ENCODE measurements around the gene PDCD11.
"Not testable (repeated sequence)": the region's sequence is repeated elsewhere in the genome, so short reads cannot be mapped to it uniquely, and the experiment has no call there.

PDCD11 gene, protein sequence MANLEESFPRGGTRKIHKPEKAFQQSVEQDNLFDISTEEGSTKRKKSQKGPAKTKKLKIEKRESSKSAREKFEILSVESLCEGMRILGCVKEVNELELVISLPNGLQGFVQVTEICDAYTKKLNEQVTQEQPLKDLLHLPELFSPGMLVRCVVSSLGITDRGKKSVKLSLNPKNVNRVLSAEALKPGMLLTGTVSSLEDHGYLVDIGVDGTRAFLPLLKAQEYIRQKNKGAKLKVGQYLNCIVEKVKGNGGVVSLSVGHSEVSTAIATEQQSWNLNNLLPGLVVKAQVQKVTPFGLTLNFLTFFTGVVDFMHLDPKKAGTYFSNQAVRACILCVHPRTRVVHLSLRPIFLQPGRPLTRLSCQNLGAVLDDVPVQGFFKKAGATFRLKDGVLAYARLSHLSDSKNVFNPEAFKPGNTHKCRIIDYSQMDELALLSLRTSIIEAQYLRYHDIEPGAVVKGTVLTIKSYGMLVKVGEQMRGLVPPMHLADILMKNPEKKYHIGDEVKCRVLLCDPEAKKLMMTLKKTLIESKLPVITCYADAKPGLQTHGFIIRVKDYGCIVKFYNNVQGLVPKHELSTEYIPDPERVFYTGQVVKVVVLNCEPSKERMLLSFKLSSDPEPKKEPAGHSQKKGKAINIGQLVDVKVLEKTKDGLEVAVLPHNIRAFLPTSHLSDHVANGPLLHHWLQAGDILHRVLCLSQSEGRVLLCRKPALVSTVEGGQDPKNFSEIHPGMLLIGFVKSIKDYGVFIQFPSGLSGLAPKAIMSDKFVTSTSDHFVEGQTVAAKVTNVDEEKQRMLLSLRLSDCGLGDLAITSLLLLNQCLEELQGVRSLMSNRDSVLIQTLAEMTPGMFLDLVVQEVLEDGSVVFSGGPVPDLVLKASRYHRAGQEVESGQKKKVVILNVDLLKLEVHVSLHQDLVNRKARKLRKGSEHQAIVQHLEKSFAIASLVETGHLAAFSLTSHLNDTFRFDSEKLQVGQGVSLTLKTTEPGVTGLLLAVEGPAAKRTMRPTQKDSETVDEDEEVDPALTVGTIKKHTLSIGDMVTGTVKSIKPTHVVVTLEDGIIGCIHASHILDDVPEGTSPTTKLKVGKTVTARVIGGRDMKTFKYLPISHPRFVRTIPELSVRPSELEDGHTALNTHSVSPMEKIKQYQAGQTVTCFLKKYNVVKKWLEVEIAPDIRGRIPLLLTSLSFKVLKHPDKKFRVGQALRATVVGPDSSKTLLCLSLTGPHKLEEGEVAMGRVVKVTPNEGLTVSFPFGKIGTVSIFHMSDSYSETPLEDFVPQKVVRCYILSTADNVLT (N-terminal part only)

DNA sequence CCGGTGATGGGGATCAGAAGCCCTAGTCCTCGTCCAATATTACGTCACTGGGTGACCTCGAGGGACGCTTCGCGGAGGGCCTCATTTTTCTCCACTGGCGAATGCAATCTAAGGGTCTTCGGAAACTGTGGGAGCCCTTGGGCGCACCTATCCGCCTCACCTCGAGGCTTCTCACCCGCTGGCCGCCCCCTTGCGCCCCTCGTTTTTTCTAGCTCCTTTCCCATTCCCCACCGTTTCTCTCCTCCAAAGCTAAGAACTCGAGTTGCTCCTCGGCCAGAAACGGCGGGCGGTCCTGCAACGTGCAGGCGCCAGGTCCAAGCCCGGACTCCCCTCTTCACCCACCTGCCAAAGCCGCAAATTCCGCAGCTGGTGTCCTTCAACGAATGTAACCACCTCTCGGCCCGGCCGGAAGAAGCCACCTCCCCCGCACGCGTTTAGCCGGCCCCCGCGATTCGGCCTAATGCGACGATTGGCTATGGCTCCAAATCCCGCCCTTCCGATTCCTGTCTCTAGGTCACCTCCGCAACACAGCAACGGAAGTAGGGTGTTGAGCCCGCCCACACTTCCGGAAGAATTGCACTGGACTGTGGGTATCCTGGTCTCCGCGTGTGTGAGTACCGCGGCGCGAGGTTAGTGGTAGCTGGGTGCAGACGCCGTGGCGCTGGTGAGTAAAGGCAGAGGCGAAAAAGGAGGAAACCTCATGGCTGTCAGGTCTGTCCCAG is at the start of gene PDCD11, which contains the start of gene ATP5MK:
TSS of gene PDCD11 (plus strand) at position 560 of the 722 bp plus-strand sequence. CDS start 1,801 bp downstream, outside the sequence.
TSS of gene ATP5MK (minus strand) at position 409 of the 722 bp plus-strand sequence. CDS start 4,018 bp downstream, outside the sequence.
- TF ChIP-seq, protein P1, sequence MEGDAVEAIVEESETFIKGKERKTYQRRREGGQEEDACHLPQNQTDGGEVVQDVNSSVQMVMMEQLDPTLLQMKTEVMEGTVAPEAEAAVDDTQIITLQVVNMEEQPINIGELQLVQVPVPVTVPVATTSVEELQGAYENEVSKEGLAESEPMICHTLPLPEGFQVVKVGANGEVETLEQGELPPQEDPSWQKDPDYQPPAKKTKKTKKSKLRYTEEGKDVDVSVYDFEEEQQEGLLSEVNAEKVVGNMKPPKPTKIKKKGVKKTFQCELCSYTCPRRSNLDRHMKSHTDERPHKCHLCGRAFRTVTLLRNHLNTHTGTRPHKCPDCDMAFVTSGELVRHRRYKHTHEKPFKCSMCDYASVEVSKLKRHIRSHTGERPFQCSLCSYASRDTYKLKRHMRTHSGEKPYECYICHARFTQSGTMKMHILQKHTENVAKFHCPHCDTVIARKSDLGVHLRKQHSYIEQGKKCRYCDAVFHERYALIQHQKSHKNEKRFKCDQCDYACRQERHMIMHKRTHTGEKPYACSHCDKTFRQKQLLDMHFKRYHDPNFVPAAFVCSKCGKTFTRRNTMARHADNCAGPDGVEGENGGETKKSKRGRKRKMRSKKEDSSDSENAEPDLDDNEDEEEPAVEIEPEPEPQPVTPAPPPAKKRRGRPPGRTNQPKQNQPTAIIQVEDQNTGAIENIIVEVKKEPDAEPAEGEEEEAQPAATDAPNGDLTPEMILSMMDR (IDR thresholded peaks at IDR 0.05; ENCODE audit: poor library complexity, severe bottlenecking), result no peak
- H3K4me3 ChIP-seq (ENCODE audit: severe bottlenecking), result peak within 1 kb of the TSS; percentile 85
- H3K36me3 ChIP-seq (ENCODE audit: low read depth), result peaks cover 76% of the 10 kb centered on the region
- peak; percentile 99 for ATAC-seq (ENCODE audit: low read depth)
- no peaks in the 10 kb centered on the region for H3K9me3 ChIP-seq (ENCODE audit: severe bottlenecking)
- peaks cover 28% of the 10 kb centered on the region for H3K4me1 ChIP-seq (ENCODE audit: insufficient read depth, poor library complexity, severe bottlenecking)
- H3K27ac ChIP-seq (ENCODE audit: poor library complexity, severe bottlenecking), result peak within 1 kb of the TSS; percentile 42
- DNase-seq (ENCODE audit: low spot score), result peak; percentile 97
- H3K27me3 ChIP-seq (ENCODE audit: insufficient read depth, poor library complexity, severe bottlenecking), result no peaks in the 10 kb centered on the region

DNA sequence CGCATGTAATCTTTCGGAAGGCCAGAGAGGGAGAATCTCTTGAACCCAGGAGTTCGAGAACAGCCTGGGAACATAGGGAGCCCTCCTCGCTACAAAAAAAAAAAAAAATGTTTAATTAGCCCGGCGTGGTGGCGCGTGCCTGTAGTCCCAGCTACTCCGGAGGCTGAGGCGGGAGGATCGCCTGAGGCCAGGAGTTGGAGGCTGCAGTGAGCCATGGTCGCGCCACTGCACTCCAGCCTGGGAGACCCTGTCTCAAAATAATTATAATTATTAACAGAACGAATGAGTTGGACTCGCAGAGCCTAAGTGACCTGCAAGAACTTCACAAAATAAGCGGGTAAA is 46.3 kb upstream of the PDCD11 start:
- Histone ChIP-seq H3K4me3 (ENCODE audit: severe bottlenecking) (peak overlapping the region; percentile 51), H3K4me1 (ENCODE audit: insufficient read depth, poor library complexity, severe bottlenecking) (no peaks in the 10 kb centered on the region), H3K27me3 (ENCODE audit: insufficient read depth, poor library complexity, severe bottlenecking) (no peaks in the 10 kb centered on the region), H3K9me3 (ENCODE audit: severe bottlenecking) (no peaks in the 10 kb centered on the region), H3K36me3 (ENCODE audit: low read depth) (peaks cover 41% of the 10 kb centered on the region), H3K27ac (ENCODE audit: poor library complexity, severe bottlenecking) (peak overlapping the region; percentile 52)
- ATAC-seq (ENCODE audit: low read depth), result no peak
- TF ChIP-seq, protein P1 (IDR thresholded peaks at IDR 0.05; ENCODE audit: poor library complexity, severe bottlenecking), result no peak
- DNase-seq (ENCODE audit: low spot score), result no peak

DNA sequence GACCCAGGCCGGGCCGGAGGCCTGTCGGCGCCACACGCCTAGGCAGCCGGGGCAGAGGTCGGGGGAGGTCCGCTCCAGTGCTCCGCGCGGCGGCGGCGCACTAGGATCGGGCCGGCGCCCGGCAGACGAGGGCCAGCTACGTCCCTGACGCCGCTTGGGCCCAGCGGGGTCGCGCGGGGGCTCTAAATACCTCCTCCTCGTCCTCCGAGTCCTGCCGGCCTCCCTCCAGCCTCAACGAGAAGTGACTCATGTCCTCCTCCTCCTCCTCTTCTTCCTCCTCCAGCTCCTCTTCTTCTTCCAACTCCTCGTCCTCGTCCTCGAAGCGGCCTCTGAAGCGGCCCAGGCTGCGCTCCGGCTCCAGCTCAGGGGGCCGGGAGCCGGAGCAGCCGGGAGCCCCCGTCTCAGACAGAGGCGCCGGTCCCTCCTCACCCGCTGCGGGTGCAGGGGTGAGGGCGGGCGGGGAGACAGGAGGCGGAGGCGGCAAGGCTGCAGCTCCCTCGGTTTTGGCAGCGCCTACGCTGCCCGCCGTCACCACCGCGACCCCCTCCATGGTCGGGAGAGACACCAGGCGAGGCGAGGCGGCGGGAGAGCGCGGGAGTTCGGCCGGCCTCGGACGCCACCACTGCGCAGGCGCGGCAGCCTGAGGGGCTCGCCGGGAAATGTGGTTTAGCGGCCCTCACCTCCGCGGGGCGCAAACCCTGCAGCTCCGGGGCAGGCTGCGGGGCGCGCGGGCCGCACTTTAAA is 45.7 kb upstream of the PDCD11 start, which contains the start of gene PCGF6:
TSS of gene PCGF6 (minus strand) at position 624 of the 744 bp plus-strand sequence. CDS start at position 550, 74 bp downstream.
- H3K9me3 ChIP-seq (ENCODE audit: severe bottlenecking), result no peaks in the 10 kb centered on the region
- H3K4me1 ChIP-seq (ENCODE audit: insufficient read depth, poor library complexity, severe bottlenecking), result no peaks in the 10 kb centered on the region
- H3K36me3 ChIP-seq (ENCODE audit: low read depth), result peaks cover 36% of the 10 kb centered on the region
- H3K27ac ChIP-seq (ENCODE audit: poor library complexity, severe bottlenecking), result peak within 1 kb of the TSS; percentile 52
- DNase-seq (ENCODE audit: low spot score), result peak; percentile 76
- no peaks in the 10 kb centered on the region for H3K27me3 ChIP-seq (ENCODE audit: insufficient read depth, poor library complexity, severe bottlenecking)
- peak within 1 kb of the TSS; percentile 51 for H3K4me3 ChIP-seq (ENCODE audit: severe bottlenecking)
- TF ChIP-seq, protein P1 (IDR thresholded peaks at IDR 0.05; ENCODE audit: poor library complexity, severe bottlenecking), result peak; percentile 7
- peak; percentile 95 for ATAC-seq (ENCODE audit: low read depth)

DNA sequence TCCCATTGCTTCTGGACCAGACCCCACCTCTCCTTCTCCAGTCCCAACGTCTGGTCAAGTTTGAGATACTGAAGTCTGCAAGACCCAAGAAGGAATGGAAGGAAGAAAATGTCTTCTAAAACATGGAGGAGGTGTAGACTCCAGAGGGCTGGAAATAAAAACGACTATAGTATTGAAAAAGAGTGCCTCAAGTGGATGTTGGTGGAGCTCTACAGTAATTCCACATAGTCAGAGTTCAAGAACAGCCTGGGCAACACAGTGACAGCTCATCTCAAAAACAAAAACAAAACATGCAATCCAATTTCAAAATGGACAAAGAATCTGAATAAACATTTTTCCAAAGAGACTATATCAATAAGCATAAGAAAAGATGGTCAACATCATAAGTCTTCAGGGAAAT is 43.1 kb upstream of the PDCD11 start:
- Histone ChIP-seq H3K9me3 (ENCODE audit: severe bottlenecking) (no peaks in the 10 kb centered on the region), H3K4me3 (ENCODE audit: severe bottlenecking) (no peak overlapping the region), H3K27me3 (ENCODE audit: insufficient read depth, poor library complexity, severe bottlenecking) (no peaks in the 10 kb centered on the region), H3K27ac (ENCODE audit: poor library complexity, severe bottlenecking) (no peak overlapping the region), H3K36me3 (ENCODE audit: low read depth) (peaks cover 10% of the 10 kb centered on the region), H3K4me1 (ENCODE audit: insufficient read depth, poor library complexity, severe bottlenecking) (peaks cover 3% of the 10 kb centered on the region)
- ATAC-seq (ENCODE audit: low read depth) (no peak), DNase-seq (ENCODE audit: low spot score) (no peak)
- TF ChIP-seq, protein P1 (IDR thresholded peaks at IDR 0.05; ENCODE audit: poor library complexity, severe bottlenecking), result no peak

DNA sequence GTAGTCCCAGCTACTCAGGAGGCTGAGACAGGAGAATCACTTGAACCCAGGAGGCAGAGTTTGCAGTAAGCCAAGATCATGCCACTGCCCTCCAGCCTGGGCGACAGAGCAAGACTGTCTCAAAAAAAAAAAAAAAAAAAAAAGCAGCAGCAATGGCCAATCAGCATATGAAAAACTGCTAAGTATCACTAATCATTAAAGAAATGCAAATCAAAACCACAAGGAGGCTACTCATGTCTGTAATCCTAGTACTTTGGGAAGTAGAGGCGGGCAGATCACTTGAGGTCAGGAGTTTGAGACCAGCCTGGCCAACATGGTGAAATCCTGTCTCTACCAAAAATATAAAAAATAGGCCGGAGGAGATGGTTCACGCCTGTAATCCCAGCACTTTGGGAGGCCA is 41.9 kb upstream of the PDCD11 start:
- not testable (repeated sequence) for H3K4me3 ChIP-seq (ENCODE audit: severe bottlenecking); H3K36me3 ChIP-seq (ENCODE audit: low read depth); H3K27me3 ChIP-seq (ENCODE audit: insufficient read depth, poor library complexity, severe bottlenecking); H3K9me3 ChIP-seq (ENCODE audit: severe bottlenecking); H3K4me1 ChIP-seq (ENCODE audit: insufficient read depth, poor library complexity, severe bottlenecking); H3K27ac ChIP-seq (ENCODE audit: poor library complexity, severe bottlenecking); ATAC-seq (ENCODE audit: low read depth); DNase-seq (ENCODE audit: low spot score)

All from RWPE2 (cell line).